Measurements from ENCODE around the gene RSBN1L. TPM values are rescaled to one million over a fixed set of nuclear protein-coding genes. Genes with fewer than 3 reads are reported as not detected.
A peak's percentile ranks its signal among the peaks of the same experiment; 100 is the strongest.

Gene RSBN1L
- polyA plus RNA-seq, 2 of the 4 experiments (the other 2 are of a cell fraction), result 11.1 to 13.0 TPM

DNA sequence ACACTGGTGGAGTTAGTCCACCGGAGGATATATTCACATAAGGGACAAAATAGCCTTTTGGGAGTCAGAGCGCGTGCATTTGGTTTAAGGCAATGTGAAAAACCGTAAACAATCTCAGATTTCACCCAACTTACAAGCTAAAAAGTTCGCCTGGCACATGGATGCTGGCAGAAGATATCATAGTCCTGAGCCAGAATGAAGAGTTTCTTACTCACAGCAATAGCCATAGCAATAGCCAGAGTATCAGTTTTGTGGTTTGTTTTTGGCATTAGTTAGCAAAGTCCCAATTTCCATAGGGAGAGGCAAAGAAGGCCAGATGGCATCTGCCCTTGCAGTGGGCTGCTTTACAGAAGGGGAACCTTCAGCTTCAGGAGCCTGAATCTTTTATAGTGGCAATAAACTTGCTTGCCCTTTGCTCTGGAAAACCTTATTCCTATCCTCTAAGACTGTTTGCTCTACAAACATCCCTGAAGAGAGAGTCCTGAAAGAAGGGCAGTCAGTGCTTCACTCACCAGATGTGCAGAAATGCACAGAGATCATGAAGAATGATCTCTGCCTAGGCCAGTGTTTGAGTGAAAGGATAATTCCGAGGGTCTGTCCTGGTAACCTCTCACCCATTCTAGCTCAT, 28.7 kb upstream of the RSBN1L start:
- 84% methylated on average over 6 of the region's 6 CpGs for WGBS (ENCODE audit: missing lambda C conversion rate)
- POLR2A ChIA-PET, result no interaction called here
- no peak for DNase-seq (ENCODE audit: low read depth in 1 of 2, low spot score in 1 of 2)
- CTCF ChIA-PET, result interaction anchor here (1.4 to 1.9 kb wide), 4 partner anchors 9 to 92 kb away, joined by 3 to 9 read pairs (median 6); no protein-coding TSS in a partner anchor
- no peak overlapping the region for H3K4me2 ChIP-seq
- peak in 1 of 2 experiments; percentile 31; a peak in 1 of 6 replicates for ATAC-seq
- no peak for FAIRE-seq
- peaks cover 2% of the 10 kb centered on the region; the same call in 1 of the 3 replicates for H3K4me1 ChIP-seq
- no peak overlapping the region for H3K4me3 ChIP-seq
- no peaks in the 10 kb centered on the region for H3K9me3 ChIP-seq
- TF ChIP-seq EP300 (IDR thresholded peaks at IDR 0.05) (no peak), TFCP2L1 (CRISPR knock-in tag; IDR thresholded peaks at IDR 0.05) (no peak), ZFP36 (IDR thresholded peaks at IDR 0.05; ENCODE audit: borderline replicate concordance, partially characterized antibody) (no peak), MYC (IDR thresholded peaks at IDR 0.05; ENCODE audit: borderline replicate concordance, low read length) (no peak), KDM5A (IDR thresholded peaks at IDR 0.05) (no peak), ZC3H11A (IDR thresholded peaks at IDR 0.05) (no peak), ZNF302 (CRISPR knock-in tag; IDR thresholded peaks at IDR 0.05) (no peak), JUN (IDR thresholded peaks at IDR 0.05) (no peak), SMC3 (IDR thresholded peaks at IDR 0.05) (no peak), HOXA7 (CRISPR knock-in tag; IDR thresholded peaks at IDR 0.05) (no peak), HDAC2 (IDR thresholded peaks at IDR 0.05) (no peak), GATA3 (IDR thresholded peaks at IDR 0.05; ENCODE audit: borderline replicate concordance) (no peak), CHD4 (IDR thresholded peaks at IDR 0.05; ENCODE audit: borderline replicate concordance) (no peak), MAZ (IDR thresholded peaks at IDR 0.05; ENCODE audit: borderline replicate concordance, low read depth, low read length) (no peak), POLR2AphosphoS2 (conservative IDR thresholded peaks at IDR 0.05; ENCODE audit: low read length) (no peak)
- TF ChIP-seq, protein P1, sequence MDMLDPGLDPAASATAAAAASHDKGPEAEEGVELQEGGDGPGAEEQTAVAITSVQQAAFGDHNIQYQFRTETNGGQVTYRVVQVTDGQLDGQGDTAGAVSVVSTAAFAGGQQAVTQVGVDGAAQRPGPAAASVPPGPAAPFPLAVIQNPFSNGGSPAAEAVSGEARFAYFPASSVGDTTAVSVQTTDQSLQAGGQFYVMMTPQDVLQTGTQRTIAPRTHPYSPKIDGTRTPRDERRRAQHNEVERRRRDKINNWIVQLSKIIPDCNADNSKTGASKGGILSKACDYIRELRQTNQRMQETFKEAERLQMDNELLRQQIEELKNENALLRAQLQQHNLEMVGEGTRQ (IDR thresholded peaks at IDR 0.05), result no peak
- TF ChIP-seq, protein P2, sequence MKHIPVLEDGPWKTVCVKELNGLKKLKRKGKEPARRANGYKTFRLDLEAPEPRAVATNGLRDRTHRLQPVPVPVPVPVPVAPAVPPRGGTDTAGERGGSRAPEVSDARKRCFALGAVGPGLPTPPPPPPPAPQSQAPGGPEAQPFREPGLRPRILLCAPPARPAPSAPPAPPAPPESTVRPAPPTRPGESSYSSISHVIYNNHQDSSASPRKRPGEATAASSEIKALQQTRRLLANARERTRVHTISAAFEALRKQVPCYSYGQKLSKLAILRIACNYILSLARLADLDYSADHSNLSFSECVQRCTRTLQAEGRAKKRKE (CRISPR knock-in tag; IDR thresholded peaks at IDR 0.05; ENCODE audit: low read depth), result no peak
- TF ChIP-seq, protein P3, sequence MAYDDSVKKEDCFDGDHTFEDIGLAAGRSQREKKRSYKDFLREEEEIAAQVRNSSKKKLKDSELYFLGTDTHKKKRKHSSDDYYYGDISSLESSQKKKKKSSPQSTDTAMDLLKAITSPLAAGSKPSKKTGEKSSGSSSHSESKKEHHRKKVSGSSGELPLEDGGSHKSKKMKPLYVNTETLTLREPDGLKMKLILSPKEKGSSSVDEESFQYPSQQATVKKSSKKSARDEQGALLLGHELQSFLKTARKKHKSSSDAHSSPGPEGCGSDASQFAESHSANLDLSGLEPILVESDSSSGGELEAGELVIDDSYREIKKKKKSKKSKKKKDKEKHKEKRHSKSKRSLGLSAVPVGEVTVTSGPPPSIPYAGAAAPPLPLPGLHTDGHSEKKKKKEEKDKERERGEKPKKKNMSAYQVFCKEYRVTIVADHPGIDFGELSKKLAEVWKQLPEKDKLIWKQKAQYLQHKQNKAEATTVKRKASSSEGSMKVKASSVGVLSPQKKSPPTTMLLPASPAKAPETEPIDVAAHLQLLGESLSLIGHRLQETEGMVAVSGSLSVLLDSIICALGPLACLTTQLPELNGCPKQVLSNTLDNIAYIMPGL (CRISPR knock-in tag; IDR thresholded peaks at IDR 0.05; ENCODE audit: borderline replicate concordance), result no peak
- TF ChIP-seq, protein P4, sequence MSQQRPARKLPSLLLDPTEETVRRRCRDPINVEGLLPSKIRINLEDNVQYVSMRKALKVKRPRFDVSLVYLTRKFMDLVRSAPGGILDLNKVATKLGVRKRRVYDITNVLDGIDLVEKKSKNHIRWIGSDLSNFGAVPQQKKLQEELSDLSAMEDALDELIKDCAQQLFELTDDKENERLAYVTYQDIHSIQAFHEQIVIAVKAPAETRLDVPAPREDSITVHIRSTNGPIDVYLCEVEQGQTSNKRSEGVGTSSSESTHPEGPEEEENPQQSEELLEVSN (IDR thresholded peaks at IDR 0.05; ENCODE audit: borderline replicate concordance, low read depth), result no peak
- TF ChIP-seq, protein P5, sequence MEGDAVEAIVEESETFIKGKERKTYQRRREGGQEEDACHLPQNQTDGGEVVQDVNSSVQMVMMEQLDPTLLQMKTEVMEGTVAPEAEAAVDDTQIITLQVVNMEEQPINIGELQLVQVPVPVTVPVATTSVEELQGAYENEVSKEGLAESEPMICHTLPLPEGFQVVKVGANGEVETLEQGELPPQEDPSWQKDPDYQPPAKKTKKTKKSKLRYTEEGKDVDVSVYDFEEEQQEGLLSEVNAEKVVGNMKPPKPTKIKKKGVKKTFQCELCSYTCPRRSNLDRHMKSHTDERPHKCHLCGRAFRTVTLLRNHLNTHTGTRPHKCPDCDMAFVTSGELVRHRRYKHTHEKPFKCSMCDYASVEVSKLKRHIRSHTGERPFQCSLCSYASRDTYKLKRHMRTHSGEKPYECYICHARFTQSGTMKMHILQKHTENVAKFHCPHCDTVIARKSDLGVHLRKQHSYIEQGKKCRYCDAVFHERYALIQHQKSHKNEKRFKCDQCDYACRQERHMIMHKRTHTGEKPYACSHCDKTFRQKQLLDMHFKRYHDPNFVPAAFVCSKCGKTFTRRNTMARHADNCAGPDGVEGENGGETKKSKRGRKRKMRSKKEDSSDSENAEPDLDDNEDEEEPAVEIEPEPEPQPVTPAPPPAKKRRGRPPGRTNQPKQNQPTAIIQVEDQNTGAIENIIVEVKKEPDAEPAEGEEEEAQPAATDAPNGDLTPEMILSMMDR (IDR thresholded peaks at IDR 0.05), result no peak
- H3K27ac ChIP-seq, result no peak overlapping the region

DNA sequence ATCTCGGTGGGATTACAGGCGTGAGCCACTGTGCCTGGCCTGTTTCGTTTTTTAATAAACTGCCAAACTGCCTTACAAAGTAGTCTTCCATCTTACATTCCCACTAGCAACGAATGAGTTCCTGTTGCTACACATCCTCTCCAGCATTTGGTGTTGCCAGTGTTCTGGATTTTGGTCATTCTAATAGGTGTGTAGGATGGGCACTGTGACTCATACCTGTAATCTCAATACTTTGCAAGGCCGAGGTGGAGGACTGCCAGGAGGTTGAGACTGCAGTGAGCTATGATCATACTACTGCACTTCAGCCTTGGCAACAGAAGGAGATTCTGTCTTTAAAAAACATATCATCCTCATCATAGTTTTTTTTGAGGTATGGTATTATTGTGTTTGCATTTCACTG, 21.4 kb upstream of the RSBN1L start:
- H3K9me3 ChIP-seq, result no peaks in the 10 kb centered on the region
- TF ChIP-seq EP300 (IDR thresholded peaks at IDR 0.05) (no peak), FOSL2 (IDR thresholded peaks at IDR 0.05) (no peak), FOSL2 (CRISPR knock-in tag; IDR thresholded peaks at IDR 0.05) (peak; percentile 38)
- H3K4me1 ChIP-seq, result peaks cover 10% of the 10 kb centered on the region
- WGBS (ENCODE audit: missing lambda C conversion rate), result 64% methylated on average over 5 of the region's 5 CpGs
- DNase-seq (ENCODE audit: low read depth in 1 of 2, low spot score in 1 of 2), result peak in 1 of 2 experiments; percentile 29
- POLR2A ChIA-PET, result interaction anchor here (1.0 kb wide), 1 partner anchor 11 kb away, joined by 3 read pairs; no protein-coding TSS in a partner anchor
- no peak overlapping the region for H3K4me2 ChIP-seq
- H3K4me3 ChIP-seq, result no peak overlapping the region
- peak; percentile 64 to 72 for ATAC-seq
- no peak overlapping the region for H3K27ac ChIP-seq
- peak; percentile 49 for FAIRE-seq
- CTCF ChIA-PET, result interaction anchor here (1.2 to 3.9 kb wide), 4 partner anchors 16 to 23 kb away, joined by 3 to 14 read pairs (median 4); no protein-coding TSS in a partner anchor
